Measurements from ENCODE around the gene LPGAT1. TPM values are rescaled to one million over a fixed set of nuclear protein-coding genes. Genes with fewer than 3 reads are reported as not detected.

LPGAT1 gene
- total and polyA plus RNA-seq, 2 donors (not counting 3 experiments of a cell fraction or from before 2014, with no cell fraction given), result 6.1 to 46.0 TPM

DNA sequence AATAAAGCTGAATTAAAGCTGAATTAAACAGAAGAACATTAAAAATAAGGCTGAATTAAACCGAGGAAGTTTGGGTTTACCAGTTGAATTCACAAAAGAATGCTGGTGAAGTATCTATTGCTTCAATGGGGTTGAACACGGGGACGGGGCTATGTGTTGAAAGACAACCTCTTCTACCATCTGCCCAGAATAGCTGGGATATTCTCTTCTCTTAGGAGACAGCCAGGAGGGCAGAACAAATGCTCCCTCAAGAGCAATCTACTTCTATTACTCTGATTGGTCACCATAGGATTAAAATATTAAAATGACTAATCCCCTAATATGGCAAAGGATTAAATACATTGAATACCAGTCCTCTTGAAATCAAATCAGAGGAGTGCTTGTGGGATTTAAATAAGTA lies 68.4 kb downstream of the LPGAT1 start:
- Histone ChIP-seq H3K9ac (replicated peaks; ENCODE audit: extremely low read depth, insufficient read depth, low read length) (no peak overlapping the region), H3K36me3 (ENCODE audit: control insufficient read depth in 2 of 2, extremely low read depth in 1 of 2, insufficient read depth in 2 of 2, low read length in 2 of 2) (peaks cover 0 to 3% of the 10 kb centered on the region in 2 experiments), H3K9me3 (replicated peaks; ENCODE audit: control insufficient read depth, insufficient read depth, low read length) (no peaks in the 10 kb centered on the region), H2AFZ (ENCODE audit: low read depth, low read length) (no peak overlapping the region), H3K27me3 (ENCODE audit: control insufficient read depth in 2 of 2, insufficient read depth in 2 of 2, low read length in 2 of 2) (no peaks in the 10 kb centered on the region), H3K4me2 (ENCODE audit: insufficient read depth, low read length) (no peak overlapping the region), H3K9me1 (replicated peaks; ENCODE audit: control insufficient read depth, extremely low read depth, insufficient read depth, low read length) (no peaks in the 10 kb centered on the region), H3K4me3 (replicated peaks in 1 of 3; ENCODE audit: insufficient read depth in 1 of 3, low read depth in 1 of 3, low read length in 3 of 3) (no peak overlapping the region), H3K4me1 (ENCODE audit: control insufficient read depth, extremely low read depth, insufficient read depth, low read length) (no peaks in the 10 kb centered on the region), H3K79me2 (ENCODE audit: control insufficient read depth, insufficient read depth, low read length) (no peaks in the 10 kb centered on the region), H3K27ac (ENCODE audit: insufficient read depth, low read depth, low read length) (no peak overlapping the region), H4K20me1 (replicated peaks; ENCODE audit: control insufficient read depth, extremely low read depth, insufficient read depth, low read length) (no peaks in the 10 kb centered on the region)
- TF ChIP-seq MYC (IDR thresholded peaks at IDR 0.05; ENCODE audit: low read depth, low read length) (no peak), CTCF (IDR thresholded peaks at IDR 0.05; ENCODE audit: extremely low read depth in 1 of 2, insufficient read depth in 1 of 2, low read depth in 1 of 2, low read length in 2 of 2) (no peak), MAX (IDR thresholded peaks at IDR 0.05; ENCODE audit: insufficient read depth, insufficient read length) (no peak)
- ChIA-PET CTCF (interaction anchor here (1.1 to 3.2 kb wide), 5 partner anchors 9 to 694 kb away, joined by 3 to 11 read pairs (median 5); partner anchors contain the start of genes DTL and INTS7), POLR2A (no interaction called here)
- intact Hi-C loops (cut with micrococcal nuclease), result no loop called here
- BruUV-seq (replicated peaks), result no TSS peak
- dilution Hi-C loops (cut with MboI; ENCODE audit: extremely low pct_ligation_motif_present, low sequenced_read_pairs), result no loop called here
- DNase-seq (ENCODE audit: low read depth, low spot score) (no peak), FAIRE-seq (no peak)

- no peaks in the 10 kb centered on the region for H3K9me3 ChIP-seq (replicated peaks; ENCODE audit: control insufficient read depth, insufficient read depth, low read length)
- H3K9ac ChIP-seq (replicated peaks; ENCODE audit: extremely low read depth, insufficient read depth, low read length), result no peak overlapping the region
- H3K27me3 ChIP-seq (ENCODE audit: control insufficient read depth in 2 of 2, insufficient read depth in 2 of 2, low read length in 2 of 2), result no peaks in the 10 kb centered on the region
- peaks cover 0 to 3% of the 10 kb centered on the region in 2 experiments for H3K36me3 ChIP-seq (ENCODE audit: control insufficient read depth in 2 of 2, extremely low read depth in 1 of 2, insufficient read depth in 2 of 2, low read length in 2 of 2)
- no peak overlapping the region for H3K4me3 ChIP-seq (replicated peaks in 1 of 3; ENCODE audit: insufficient read depth in 1 of 3, low read depth in 1 of 3, low read length in 3 of 3)
- H2AFZ ChIP-seq (ENCODE audit: low read depth, low read length), result no peak overlapping the region
- intact Hi-C loops (cut with micrococcal nuclease) (no loop called here), dilution Hi-C loops (cut with MboI; ENCODE audit: extremely low pct_ligation_motif_present, low sequenced_read_pairs) (no loop called here)
- no peak overlapping the region for H3K4me2 ChIP-seq (ENCODE audit: insufficient read depth, low read length)
- H3K9me1 ChIP-seq (replicated peaks; ENCODE audit: control insufficient read depth, extremely low read depth, insufficient read depth, low read length), result no peaks in the 10 kb centered on the region
- no peak for DNase-seq (ENCODE audit: low read depth, low spot score)
- BruUV-seq (replicated peaks), result no TSS peak
- TF ChIP-seq JUN (IDR thresholded peaks at IDR 0.05; ENCODE audit: borderline replicate concordance, insufficient read depth, insufficient read length, low read depth) (no peak), POLR2AphosphoS5 (IDR thresholded peaks at IDR 0.05; ENCODE audit: insufficient read depth, low read depth, low read length) (no peak)
- H3K79me2 ChIP-seq (ENCODE audit: control insufficient read depth, insufficient read depth, low read length), result no peaks in the 10 kb centered on the region
- POLR2A ChIA-PET, result no interaction called here
- CTCF ChIA-PET, result interaction anchor here (1.1 to 3.2 kb wide), 5 partner anchors 8 to 694 kb away, joined by 3 to 11 read pairs (median 3); partner anchors contain the start of genes DTL and INTS7
- no peaks in the 10 kb centered on the region for H3K4me1 ChIP-seq (ENCODE audit: control insufficient read depth, extremely low read depth, insufficient read depth, low read length)
- H4K20me1 ChIP-seq (replicated peaks; ENCODE audit: control insufficient read depth, extremely low read depth, insufficient read depth, low read length), result no peaks in the 10 kb centered on the region
- FAIRE-seq, result no peak
- H3K27ac ChIP-seq (ENCODE audit: insufficient read depth, low read depth, low read length), result no peak overlapping the region
These were observed 69.2 kb downstream of the LPGAT1 start for GRCh38 chr1:211761400-211761799.
